GM12892 (cell line): ENCODE results near the gene HOXA7.

ENCODE experiments used
- POLR2A ChIP-seq: IDR thresholded peaks from 2 replicates; pipeline ENCODE4 v1.6.1; 2011; ENCODE audit warnings: low read depth, low read length, control low read depth
- TAF1 ChIP-seq: IDR thresholded peaks from 2 replicates; pipeline ENCODE4 v1.6.1; 2011; ENCODE audit warnings: low read depth, mild to moderate bottlenecking, control low read depth, low read length, borderline replicate concordance

DNA sequence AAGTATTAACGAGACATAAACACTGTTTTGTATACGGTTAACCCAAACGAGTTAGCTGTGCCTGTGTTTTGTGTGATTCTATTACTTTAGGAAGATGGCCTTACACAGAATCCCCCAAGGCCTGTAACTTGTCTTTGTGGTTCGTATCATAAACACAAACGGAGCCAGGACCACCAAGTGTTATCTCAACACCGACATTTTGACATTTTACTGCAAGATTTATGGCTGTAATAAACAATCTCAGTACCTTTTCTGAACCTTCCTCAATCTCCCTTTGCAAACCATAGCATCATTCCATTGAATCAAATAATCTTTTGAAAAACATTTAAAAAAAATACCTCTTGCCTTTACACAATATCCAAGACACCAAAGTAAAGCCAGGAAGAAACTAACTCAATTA is 23.5 kb downstream of the HOXA7 start:
- no peak for TF ChIP-seq TAF1
- no peak for TF ChIP-seq POLR2A
